Cortex of kidney (tissue), 1 donor: ENCODE measurements around the gene C1orf185.
"Not testable (repeated sequence)": the region's sequence is repeated elsewhere in the genome, so short reads cannot be mapped to it uniquely, and the experiment has no call there.

Experiments
- DNase-seq: peaks from one replicate; lab custom pipeline; 2025; lab: John Stamatoyannopoulos, UW

The C1orf185 gene

GRCh38 chr1:51137696-51138095, 35.7 kb downstream of the C1orf185 start:
- not testable (repeated sequence) for DNase-seq

GRCh38 chr1:51139474-51139873, 37.4 kb downstream of the C1orf185 start:
- DNase-seq, result no peak

GRCh38 chr1:51147394-51147793, 45.4 kb downstream of the C1orf185 start:
- no peak for DNase-seq

GRCh38 chr1:51154776-51155175, 52.7 kb downstream of the C1orf185 start:
- DNase-seq, result no peak

- no peak for DNase-seq
These were observed 54.7 kb downstream of the C1orf185 start for GRCh38 chr1:51156752-51157151.

GRCh38 chr1:51157395-51157794, 55.4 kb downstream of the C1orf185 start:
- no peak for DNase-seq

GRCh38 chr1:51158263-51158662, 56.2 kb downstream of the C1orf185 start:
- DNase-seq, result no peak

- not testable (repeated sequence) for DNase-seq
These were observed 60.5 kb downstream of the C1orf185 start for GRCh38 chr1:51162560-51162959.

GRCh38 chr1:51165540-51165939, 63.5 kb downstream of the C1orf185 start:
- DNase-seq, result no peak

- DNase-seq, result no peak
These were observed 66.3 kb downstream of the C1orf185 start for GRCh38 chr1:51168266-51168845.

GRCh38 chr1:51168936-51169335, 66.9 kb downstream of the C1orf185 start:
- DNase-seq, result no peak

- no peak for DNase-seq
These were observed 68.3 kb downstream of the C1orf185 start for GRCh38 chr1:51170342-51170741.

GRCh38 chr1:51172811-51173210, 70.8 kb downstream of the C1orf185 start:
- DNase-seq, result no peak

- DNase-seq, result no peak
These were observed 73.2 kb downstream of the C1orf185 start for GRCh38 chr1:51175278-51175677.

GRCh38 chr1:51177988-51178387, 76.0 kb downstream of the C1orf185 start:
- DNase-seq, result not testable (repeated sequence)

- DNase-seq, result no peak
These were observed 86.2 kb downstream of the C1orf185 start for GRCh38 chr1:51188230-51188629.

GRCh38 chr1:51189421-51190073, 87.5 kb downstream of the C1orf185 start:
- no peak for DNase-seq

GRCh38 chr1:51190961-51191360, 88.9 kb downstream of the C1orf185 start:
- DNase-seq, result no peak

GRCh38 chr1:51192213-51192843, 90.3 kb downstream of the C1orf185 start:
- no peak for DNase-seq

- no peak for DNase-seq
These were observed 91.5 kb downstream of the C1orf185 start for GRCh38 chr1:51193564-51193963.
